GM04503 (cell line): ENCODE measurements around the gene TMX3.
A peak's percentile ranks its signal among the peaks of the same experiment; 100 is the strongest.

ENCODE experiments used
- DNase-seq: peaks from one replicate; pipeline ENCODE4 v3.0.0-alpha.2; 2012; ENCODE audit warnings: low read depth

Gene TMX3

GRCh38 chr18:68713131-68713530, 1.8 kb downstream of the TMX3 start:
- no peak for DNase-seq

DNA sequence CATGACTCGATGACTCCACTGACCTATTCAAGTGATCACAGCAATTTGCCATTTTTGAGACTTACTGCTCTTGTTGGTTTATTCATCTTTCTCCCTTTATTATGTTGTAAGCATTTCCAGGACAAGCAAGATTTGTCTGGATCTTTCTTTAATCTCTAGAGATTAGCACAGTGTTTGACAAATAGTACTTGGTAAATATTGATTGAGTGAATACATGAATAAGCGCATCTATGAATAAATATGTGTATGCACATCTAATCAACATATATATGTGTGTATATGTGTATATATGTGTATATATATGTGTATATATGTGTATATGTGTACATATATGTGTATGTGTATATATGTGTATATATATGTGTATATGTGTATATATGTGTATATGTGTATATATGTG, 7.3 kb downstream of the TMX3 start:
- DNase-seq: no peak

DNA sequence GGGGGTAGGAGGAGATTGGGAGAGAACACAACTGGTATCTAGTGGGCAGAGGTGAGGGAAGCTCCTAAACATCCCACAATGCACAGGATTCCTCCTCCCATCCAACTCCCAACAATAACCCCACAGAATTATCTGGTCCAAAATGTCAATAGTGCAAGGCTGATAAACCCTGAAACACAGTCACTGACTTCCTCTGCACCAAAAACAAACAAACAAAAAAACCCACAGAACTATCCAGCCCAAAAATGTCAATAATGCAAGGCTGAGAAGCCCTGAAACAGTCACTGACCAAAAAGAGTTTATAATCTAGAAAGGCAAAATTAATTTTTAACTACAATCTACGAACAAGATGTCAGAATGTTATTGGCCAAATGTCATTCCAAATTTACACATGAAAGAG, 9.8 kb downstream of the TMX3 start:
- DNase-seq: no peak

- DNase-seq: no peak
Observed at GRCh38 chr18:68703326-68703725, 11.6 kb downstream of the TMX3 start.

DNA sequence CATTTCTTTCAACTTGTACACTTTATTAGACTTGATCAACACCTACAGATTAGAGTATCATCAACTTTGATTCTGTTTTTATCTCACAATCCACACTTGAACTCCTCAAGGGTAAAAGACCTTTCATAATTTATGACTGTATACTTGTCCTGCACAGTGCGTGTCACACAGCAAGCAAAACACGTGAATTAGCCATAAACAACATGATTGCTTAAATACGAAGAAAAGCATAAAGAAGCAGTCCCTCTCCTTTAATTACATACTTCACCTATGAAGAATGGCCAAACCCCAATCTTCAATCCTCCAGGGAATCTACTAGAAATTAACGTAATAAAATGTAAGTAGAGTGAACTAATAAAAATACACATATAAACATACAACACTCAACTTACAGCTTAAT, 13.6 kb downstream of the TMX3 start:
- DNase-seq: no peak

- DNase-seq: no peak
Observed at GRCh38 chr18:68699043-68699442, 15.9 kb downstream of the TMX3 start.

DNA sequence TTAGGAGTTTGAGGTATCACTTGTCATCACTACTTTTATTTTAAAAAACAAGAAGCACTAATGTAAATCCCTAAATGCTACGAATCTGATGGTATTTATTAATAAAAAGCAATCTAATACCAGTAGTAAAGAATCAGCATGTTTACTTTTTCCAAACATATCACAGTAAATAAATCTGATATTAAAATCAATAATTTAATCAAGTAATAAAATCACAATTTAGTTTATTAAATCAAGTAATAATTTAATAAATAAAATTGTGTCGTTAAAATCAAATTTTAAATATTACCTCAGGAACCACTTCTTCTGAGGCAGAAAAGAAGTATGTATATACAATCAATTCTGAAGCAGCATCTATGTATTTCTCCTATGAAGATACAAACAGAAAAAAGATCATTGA, 18.0 kb downstream of the TMX3 start:
- DNase-seq: no peak

DNA sequence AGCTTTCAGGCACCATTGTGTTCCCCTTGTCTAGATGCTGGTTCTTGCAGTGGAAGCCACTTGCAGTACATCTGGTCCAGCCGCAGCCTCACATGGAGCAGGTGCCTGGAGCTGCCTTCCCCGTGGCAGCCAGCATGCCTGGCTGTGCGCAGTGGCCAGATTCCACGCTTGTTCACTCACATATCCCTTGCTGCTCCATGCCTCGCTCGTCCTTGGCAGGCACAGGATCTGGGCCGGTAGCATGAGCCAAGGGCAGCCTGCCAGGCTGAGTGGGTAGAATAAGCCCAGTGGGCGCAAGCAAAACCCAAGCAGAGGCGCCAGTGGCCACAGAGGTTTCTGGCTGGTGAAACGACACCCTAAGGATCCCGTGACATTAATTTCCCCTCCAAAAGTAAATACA, 20.6 kb downstream of the TMX3 start:
- no peak for DNase-seq

DNA sequence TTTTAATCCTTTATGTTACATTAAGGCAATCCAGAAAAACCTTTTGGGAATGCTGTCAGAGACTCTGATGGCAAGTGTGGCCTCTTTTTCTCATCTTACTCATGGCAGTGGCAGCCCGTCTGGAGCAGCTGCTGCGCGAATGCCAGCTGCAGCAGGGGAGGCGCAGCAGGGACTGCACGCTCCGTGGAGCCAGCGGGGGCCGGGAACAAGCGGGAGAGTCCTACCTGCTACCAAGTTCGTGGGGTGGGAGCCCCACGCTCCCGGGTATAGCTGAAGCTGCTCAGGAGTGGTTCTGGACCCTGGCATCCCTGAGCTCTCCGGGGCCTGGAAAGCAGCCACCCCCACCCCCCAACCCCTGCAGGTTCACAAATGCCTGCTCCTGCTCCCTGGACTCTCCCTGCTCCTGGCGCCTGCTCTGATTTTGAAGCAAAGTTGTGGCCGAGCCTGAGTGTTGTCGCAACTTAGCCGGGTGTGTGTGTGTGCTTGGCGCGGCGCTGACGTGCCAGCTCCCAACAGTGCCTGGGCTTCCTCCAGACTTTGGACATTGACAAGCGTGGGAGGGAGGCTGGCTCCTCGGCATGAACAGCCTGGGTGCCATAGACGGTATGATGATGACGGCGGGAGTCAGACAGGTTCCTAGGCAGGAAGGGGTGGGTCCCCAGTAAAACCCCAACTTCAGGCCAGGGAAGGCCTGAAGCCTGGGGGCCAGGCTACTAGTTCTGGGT, 21.7 kb downstream of the TMX3 start:
- no peak for DNase-seq

- peak; percentile 61 for DNase-seq
Observed at GRCh38 chr18:68679528-68679927, 35.4 kb downstream of the TMX3 start.

DNA sequence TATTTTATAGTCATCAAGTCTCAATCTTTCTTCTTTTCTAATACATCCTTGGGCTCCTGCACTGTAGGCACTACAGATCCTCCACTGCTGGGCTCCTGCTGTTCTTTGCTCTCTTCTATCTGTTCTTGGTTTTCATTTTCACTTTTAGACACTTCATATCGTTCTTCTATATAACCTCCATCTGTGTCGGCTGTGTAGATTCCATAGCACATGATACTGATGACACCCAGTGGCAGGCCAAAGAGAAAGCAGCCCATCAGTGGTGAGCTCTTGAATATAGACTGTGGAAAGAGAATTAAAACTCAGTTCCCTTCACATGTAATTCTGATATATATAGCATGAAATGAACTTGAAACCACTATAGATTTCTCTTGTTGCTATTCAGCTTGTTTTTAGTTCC, 38.0 kb downstream of the TMX3 start:
- no peak for DNase-seq

GRCh38 chr18:68667121-68667520, 47.8 kb downstream of the TMX3 start:
- DNase-seq: no peak

- no peak for DNase-seq
Observed at GRCh38 chr18:68666381-68666780, 48.5 kb downstream of the TMX3 start.

- DNase-seq: no peak
Observed at GRCh38 chr18:68665628-68666027, 49.3 kb downstream of the TMX3 start.

- no peak for DNase-seq
Observed at GRCh38 chr18:68662754-68663153, 52.2 kb downstream of the TMX3 start.

GRCh38 chr18:68660354-68661183, 54.3 kb downstream of the TMX3 start:
- no peak for DNase-seq

DNA sequence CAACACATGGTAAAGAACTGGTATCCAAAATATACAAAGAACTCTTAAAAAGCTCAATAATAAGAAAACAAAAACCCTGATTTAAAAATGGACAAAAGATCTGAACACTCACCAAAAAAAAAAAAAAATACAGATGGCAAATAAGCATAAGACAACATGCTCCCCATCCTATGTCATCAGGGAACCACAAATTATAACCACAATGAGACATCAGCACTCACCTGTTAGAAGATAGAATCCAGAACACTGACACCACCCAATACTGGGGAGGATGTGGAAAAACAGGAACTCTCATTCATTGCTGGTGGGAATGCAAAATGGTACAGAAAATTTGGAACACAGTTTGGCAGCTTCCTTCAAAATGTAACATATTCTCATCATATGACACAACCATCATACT, 66.7 kb downstream of the TMX3 start:
- DNase-seq: no peak

DNA sequence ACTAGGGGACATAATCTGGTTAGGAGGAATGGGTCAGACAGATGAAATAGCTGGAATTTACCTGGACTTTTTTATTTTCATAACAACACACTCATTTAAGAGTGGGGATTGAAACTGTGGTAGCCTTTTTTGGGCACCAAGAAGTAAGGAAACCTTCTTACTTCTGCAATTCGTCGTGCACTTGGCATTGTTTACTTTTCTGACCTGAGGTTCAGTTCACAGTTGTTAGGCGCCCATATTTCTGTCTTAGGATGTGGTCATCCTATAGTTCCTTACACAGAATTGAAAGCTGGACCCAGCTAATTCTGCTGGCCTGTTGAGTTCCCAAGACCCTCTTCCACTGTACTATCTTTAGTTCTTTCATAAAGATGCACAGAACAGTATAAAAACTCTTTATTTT, 72.9 kb downstream of the TMX3 start:
- DNase-seq: no peak

- DNase-seq: no peak
Observed at GRCh38 chr18:68640861-68641260, 74.0 kb downstream of the TMX3 start.

DNA sequence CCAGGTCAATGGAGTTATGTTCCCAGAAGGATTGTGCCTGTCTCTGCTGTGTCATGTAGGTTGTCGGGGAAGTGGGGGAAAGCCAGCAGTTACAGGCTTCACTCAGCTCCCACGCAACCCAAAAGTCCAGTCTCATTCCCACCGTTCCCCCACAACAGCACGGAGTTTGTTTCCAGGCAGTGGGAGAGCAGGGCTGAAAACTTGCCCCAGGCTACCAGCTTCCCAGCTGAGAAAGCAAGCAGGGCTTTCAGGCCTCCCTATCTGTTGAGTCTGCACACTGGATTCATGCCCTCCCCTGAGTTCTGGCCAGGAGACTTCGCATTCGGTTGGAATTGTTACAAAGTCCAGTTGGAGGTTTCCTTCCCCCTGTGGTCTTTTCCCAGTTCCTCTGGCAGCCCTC, 76.3 kb downstream of the TMX3 start:
- DNase-seq: no peak

DNA sequence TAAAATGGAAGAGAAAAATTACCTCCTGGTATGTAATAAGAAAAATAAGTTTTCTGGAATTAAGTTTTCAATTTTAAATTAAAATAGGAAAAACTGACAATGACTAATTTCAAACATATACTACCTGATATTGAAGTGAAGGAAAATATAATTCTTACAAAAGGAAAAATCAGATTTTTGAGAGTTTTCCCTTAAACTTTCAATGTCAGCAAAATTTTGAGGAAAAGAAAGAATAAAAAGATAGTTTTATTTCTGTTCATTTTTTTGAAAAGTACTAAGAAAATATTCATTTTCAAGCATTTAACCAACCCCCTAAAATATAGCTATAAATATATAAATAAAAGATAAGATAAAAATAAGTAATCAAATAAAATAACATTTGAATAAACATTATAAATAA, 87.1 kb downstream of the TMX3 start:
- no peak for DNase-seq
